HS-5 (cell line): ENCODE data around the gene ZNF474.
"Not testable (repeated sequence)": the region's sequence is repeated elsewhere in the genome, so short reads cannot be mapped to it uniquely, and the experiment has no call there.

Experiments
- DNase-seq: peaks from one replicate; pipeline ENCODE4 v3.0.0-alpha.2; 2012; ENCODE audit warnings: low read depth

The ZNF474 gene

GRCh38 chr5:122129306-122129705 lies at the start of gene ZNF474:
Gene ZNF474 (plus strand): TSS chr5:122129546. CDS start chr5:122151991, 22,445 bp downstream.
- DNase-seq = peak; percentile 76

GRCh38 chr5:122081541-122081940 lies 47.8 kb upstream of the ZNF474 start:
- DNase-seq = no peak

GRCh38 chr5:122083535-122083934 lies 45.8 kb upstream of the ZNF474 start:
- no peak for DNase-seq

- no peak for DNase-seq
Observed at GRCh38 chr5:122085041-122085440, 44.3 kb upstream of the ZNF474 start.

- peak; percentile 78 for DNase-seq
Observed at GRCh38 chr5:122089096-122090013, 40.0 kb upstream of the ZNF474 start.

GRCh38 chr5:122091936-122092600 lies 37.3 kb upstream of the ZNF474 start:
- no peak for DNase-seq

GRCh38 chr5:122093415-122094180 lies 35.7 kb upstream of the ZNF474 start:
- DNase-seq = peak; percentile 86

GRCh38 chr5:122094251-122094650 lies 35.1 kb upstream of the ZNF474 start:
- not testable (repeated sequence) for DNase-seq

- no peak for DNase-seq
Observed at GRCh38 chr5:122095158-122095557, 34.2 kb upstream of the ZNF474 start.

- no peak for DNase-seq
Observed at GRCh38 chr5:122097391-122097790, 32.0 kb upstream of the ZNF474 start.

GRCh38 chr5:122099060-122099790 lies 30.1 kb upstream of the ZNF474 start:
- DNase-seq = no peak

- no peak for DNase-seq
Observed at GRCh38 chr5:122101636-122102285, 27.6 kb upstream of the ZNF474 start.

- DNase-seq = no peak
Observed at GRCh38 chr5:122102825-122103224, 26.5 kb upstream of the ZNF474 start.

GRCh38 chr5:122105909-122106308 lies 23.4 kb upstream of the ZNF474 start:
- DNase-seq = no peak

GRCh38 chr5:122107016-122107415 lies 22.3 kb upstream of the ZNF474 start:
- DNase-seq = no peak

- DNase-seq = no peak
Observed at GRCh38 chr5:122110987-122111386, 18.4 kb upstream of the ZNF474 start.

- no peak for DNase-seq
Observed at GRCh38 chr5:122111460-122111859, 17.9 kb upstream of the ZNF474 start.

- DNase-seq = no peak
Observed at GRCh38 chr5:122112063-122112462, 17.3 kb upstream of the ZNF474 start.

GRCh38 chr5:122112733-122113558 lies 16.4 kb upstream of the ZNF474 start:
- no peak for DNase-seq

GRCh38 chr5:122114501-122114900 lies 14.8 kb upstream of the ZNF474 start:
- DNase-seq = no peak
